Thymus (tissue), 11 donors: Measurements from ENCODE around the gene ZNF816. TPM values are rescaled to one million over a fixed set of nuclear protein-coding genes. Genes with fewer than 3 reads are reported as not detected.
"Not testable (repeated sequence)": the region's sequence is repeated elsewhere in the genome, so short reads cannot be mapped to it uniquely, and the experiment has no call there.

Experiments
- DNase-seq, 9 donors: peaks; one replicate each; pipeline ENCODE4 v3.0.0-alpha.2; 2013; ENCODE audit warnings: low spot score in 9 of 9, low read depth in 6 of 9, missing footprints in 1 of 9
- H3K27ac ChIP-seq, 2 donors: one replicate each; pipeline ENCODE4 v1.5.1; 2013; ENCODE audit warnings: control low read depth in 1 of 2, low read depth in 1 of 2, low read length in 1 of 2, mild to moderate bottlenecking in 1 of 2, moderate library complexity in 1 of 2
- H3K27me3 ChIP-seq, 2 donors: one replicate each; pipeline ENCODE4 v1.5.1; 2013; ENCODE audit warnings: low read length in 1 of 2; ENCODE audit not compliant: control insufficient read depth in 2 of 2, insufficient read depth in 1 of 2
- H3K36me3 ChIP-seq, 2 donors: one replicate each; pipeline ENCODE4 v1.5.1; 2013; ENCODE audit warnings: low read length in 1 of 2, mild to moderate bottlenecking in 1 of 2, moderate library complexity in 1 of 2; ENCODE audit not compliant: control insufficient read depth in 2 of 2, insufficient read depth in 2 of 2
- H3K4me1 ChIP-seq, 2 donors: one replicate each; pipeline ENCODE4 v1.5.1; 2013; ENCODE audit warnings: low read length in 2 of 2; ENCODE audit not compliant: control insufficient read depth in 2 of 2, insufficient read depth in 2 of 2
- H3K4me3 ChIP-seq, 2 donors: one replicate each; pipeline ENCODE4 v1.5.1; 2013; ENCODE audit warnings: low read length in 2 of 2, control low read depth in 1 of 2, mild to moderate bottlenecking in 1 of 2
- H3K9me3 ChIP-seq, 2 donors: one replicate each; pipeline ENCODE4 v1.5.1; 2013; ENCODE audit warnings: low read length in 1 of 2, mild to moderate bottlenecking in 1 of 2; ENCODE audit not compliant: control insufficient read depth in 2 of 2, insufficient read depth in 1 of 2
- WGBS: extraction: QIAGEN DNeasy Blood & Tissue Kit; methylation state at CpG from one replicate; pipeline ENCODE4 v1.1.7; 2013; 5-methylcytosine and 5-hydroxymethylcytosine counted together
- polyA plus RNA-seq: library from polyadenylated mRNA; stranded (reverse); fragments of 200-250 nt; gene quantifications from one replicate; pipeline ENCODE4 v1.2.3, GENCODE V29; 2013
- total RNA-seq: library from RNA; stranded (reverse); fragments of 120-200 nt; gene quantifications from one replicate; pipeline ENCODE4 v1.2.4, GENCODE V29; 2013
- donor health status: healthy.

ZNF816 gene
- total and polyA plus RNA-seq, 2 donors = 8.4 to 17.0 TPM

DNA sequence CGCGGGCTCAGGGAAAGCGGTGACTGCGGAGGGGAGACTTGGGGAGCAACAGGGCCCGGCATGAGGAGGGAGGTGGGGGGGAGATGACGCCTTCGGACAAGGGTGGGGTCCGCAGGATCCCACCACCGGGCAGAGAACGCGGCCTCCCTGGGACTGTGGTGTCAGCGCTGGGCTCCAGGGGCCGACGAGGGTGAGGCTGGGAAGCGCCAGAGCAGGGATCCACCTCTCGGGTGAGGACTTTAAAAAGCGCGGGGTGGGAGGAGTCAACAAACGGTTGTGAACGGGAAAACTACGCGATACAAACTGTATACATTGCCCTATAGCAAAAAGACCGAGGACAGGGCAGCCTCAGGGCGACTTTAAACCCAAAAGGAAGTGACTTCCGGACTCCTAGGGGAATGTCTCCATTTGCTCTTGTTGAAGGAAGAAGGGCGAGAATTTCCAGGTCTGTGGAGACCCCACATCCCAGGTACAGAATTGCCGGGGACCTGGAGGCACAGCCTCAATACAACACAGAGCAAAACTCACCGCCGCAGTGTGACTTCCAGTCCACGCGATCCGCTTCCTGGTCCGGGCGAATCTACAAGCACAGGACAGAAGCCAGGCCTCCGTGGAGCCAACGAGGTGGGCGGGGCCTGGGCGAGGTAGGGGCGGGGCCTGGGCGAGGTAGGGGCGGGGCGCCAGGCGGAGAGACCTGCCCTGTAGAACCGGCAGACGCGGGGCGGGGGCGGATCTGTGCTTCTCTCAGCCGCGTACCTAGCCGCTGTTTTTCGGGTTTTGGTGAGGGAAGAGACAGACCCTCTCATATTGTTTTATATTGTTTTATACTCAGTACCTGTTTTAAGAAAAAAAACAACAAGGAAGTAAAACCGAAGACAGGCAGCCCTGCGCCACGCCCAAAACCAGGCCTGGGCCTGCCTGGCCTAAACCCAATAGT, 39.6 kb downstream of the ZNF816 start, which contains the start of gene ZNF888:
ZNF888 (minus strand) TSS at position 588 of the 937 bp plus-strand sequence. CDS start 5,555 bp downstream, outside the sequence.
- Histone ChIP-seq H3K4me1 (peaks cover 3 to 6% of the 10 kb centered on the region in 2 donors), H3K27me3 (no peaks in the 10 kb centered on the region), H3K27ac (peak within 1 kb of the TSS; percentile 77 to 79), H3K36me3 (peaks cover 0 to under 1% of the 10 kb centered on the region in 2 donors), H3K4me3 (peak within 1 kb of the TSS; percentile 72 to 83), H3K9me3 (no peaks in the 10 kb centered on the region)
- DNase-seq = peak; percentile 41 to 91 (median 79)
- 3% methylated on average over 55 of the region's 55 CpGs for WGBS

DNA sequence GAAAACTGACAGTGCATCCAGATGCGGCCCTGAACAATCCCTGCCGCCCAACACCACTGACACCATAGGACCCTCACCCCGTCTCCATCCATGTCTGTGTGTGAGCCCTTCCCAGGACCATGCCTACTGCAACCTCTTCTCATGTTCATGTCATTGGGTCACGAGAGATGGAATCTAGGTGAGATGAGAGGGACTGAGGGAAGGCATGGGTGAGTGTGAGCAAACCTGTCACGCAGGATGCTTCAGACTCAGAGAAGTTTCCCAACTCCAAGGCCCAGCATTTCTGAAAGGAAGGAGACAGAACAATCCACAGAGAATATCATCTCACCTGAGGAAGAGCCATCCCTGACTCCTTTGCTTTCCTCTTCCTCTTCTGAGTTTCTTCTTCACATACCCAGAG, 45.1 kb downstream of the ZNF816 start:
- WGBS = over 99% methylated on average over 5 of the region's 5 CpGs
- Histone ChIP-seq H3K4me3 (no peak overlapping the region), H3K27ac (no peak overlapping the region), H3K9me3 (no peaks in the 10 kb centered on the region), H3K27me3 (no peaks in the 10 kb centered on the region), H3K36me3 (peaks cover 5 to 17% of the 10 kb centered on the region in 2 donors), H3K4me1 (peaks cover 3% of the 10 kb centered on the region in 2 donors)
- no peak for DNase-seq

DNA sequence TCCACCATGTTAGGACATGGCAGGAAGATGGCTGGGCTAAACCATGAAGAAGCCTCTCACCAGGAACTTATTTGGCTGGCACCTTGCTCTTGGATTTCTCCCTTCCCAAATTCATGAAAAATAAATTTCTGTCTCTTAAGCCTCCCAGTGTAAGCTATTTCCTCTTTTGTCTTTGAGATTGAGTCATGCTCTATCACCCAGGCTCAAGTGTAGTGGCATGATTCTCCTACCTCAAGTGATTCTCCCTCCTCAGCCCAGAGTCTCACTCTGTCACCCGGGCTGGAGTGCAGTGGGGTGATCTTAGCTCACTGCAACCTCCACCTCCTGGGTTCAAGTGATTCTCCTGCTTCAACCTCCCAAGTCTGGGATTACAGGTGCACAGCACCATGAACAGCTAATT, 52.0 kb downstream of the ZNF816 start:
- no peak overlapping the region for H3K4me3 ChIP-seq
- no peak overlapping the region for H3K27ac ChIP-seq
- H3K27me3 ChIP-seq = no peaks in the 10 kb centered on the region
- H3K4me1 ChIP-seq = no peaks in the 10 kb centered on the region
- H3K36me3 ChIP-seq = peaks cover 15 to 18% of the 10 kb centered on the region in 2 donors
- H3K9me3 ChIP-seq = no peaks in the 10 kb centered on the region
- 98% methylated on average over 1 of the region's 1 CpG for WGBS
- DNase-seq = no peak

DNA sequence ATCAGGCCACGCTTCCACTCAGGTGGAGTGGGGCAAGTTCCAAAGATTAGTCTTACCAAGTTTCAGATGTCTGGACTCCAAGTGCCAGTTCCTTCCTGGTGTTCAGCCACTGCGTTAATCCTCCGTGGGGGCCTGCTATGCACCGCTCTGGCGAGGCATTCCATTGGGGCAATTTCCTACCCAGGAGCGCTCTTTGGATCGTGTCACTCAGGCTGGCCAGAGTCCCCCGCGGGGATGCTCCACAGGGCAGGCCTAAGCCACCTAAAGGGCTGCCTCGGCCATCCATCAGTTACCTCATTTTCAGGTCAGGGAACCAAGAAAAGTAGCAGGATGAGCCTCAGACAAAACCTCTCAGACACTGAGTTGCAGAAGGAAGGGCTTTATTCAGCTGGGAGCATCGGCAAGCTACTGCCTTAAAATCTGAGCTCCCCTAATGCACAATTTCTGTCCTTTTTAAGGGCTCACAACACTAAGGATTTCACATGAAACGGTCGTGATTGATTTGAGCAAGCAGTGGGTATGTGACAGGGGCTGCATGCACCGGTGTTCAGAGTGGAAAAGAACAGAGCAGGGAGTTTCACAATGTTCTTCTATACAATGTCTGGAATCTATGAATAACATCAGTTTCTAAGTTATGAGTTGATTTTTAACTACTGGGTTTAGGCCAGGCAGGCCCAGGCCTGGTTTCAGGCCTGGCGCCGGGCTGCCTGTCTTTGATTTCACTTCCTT, 58.5 kb downstream of the ZNF816 start:
- peaks cover 4 to 13% of the 10 kb centered on the region in 2 donors for H3K36me3 ChIP-seq
- H3K4me1 ChIP-seq, H3K9me3 ChIP-seq, H3K27ac ChIP-seq, H3K27me3 ChIP-seq, H3K4me3 ChIP-seq, DNase-seq: not testable (repeated sequence)
- WGBS = 89% methylated on average over 16 of the region's 16 CpGs

DNA sequence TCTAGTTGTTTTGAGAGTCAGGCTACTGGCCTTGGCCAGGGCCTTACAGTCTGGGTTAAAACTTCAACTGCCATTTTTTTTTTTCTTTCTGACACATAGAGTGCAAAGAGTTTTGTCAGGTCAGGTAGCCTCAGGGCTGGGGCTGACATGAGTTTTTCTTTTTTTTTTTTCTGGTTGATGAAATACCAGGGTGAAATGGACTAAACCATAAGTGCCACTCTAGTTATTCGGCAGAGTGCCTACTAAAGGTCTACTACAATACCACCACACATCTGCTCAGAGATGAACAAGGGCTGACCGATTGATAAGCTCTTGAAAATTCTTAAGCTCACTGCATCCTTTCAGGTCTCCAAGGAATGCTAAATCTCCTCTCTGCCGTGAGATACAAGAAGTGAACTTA, 60.8 kb downstream of the ZNF816 start:
- peaks cover 0 to 2% of the 10 kb centered on the region in 2 donors for H3K36me3 ChIP-seq
- no peak for DNase-seq
- H3K27ac ChIP-seq = no peak overlapping the region
- H3K9me3 ChIP-seq = peaks cover 0 to 4% of the 10 kb centered on the region in 2 donors
- no peaks in the 10 kb centered on the region for H3K27me3 ChIP-seq
- H3K4me1 ChIP-seq = peaks cover 4 to 6% of the 10 kb centered on the region in 2 donors
- WGBS = 98% methylated on average over 3 of the region's 3 CpGs
- H3K4me3 ChIP-seq = no peak overlapping the region

Other genes with a start within 250 kb of the ZNF816 start
- 7.3 TPM for gene ZNF611, start 227.8 kb downstream of the ZNF816 start, total RNA-seq
- gene ZNF611, start 227.8 kb downstream of the ZNF816 start, polyA plus RNA-seq = 10.0 TPM
- 7.1 TPM for gene ZNF600, start 176.1 kb downstream of the ZNF816 start, total RNA-seq
- gene ZNF600, start 176.1 kb downstream of the ZNF816 start, polyA plus RNA-seq = 17.3 TPM
- gene ZNF28, start 141.2 kb downstream of the ZNF816 start, total RNA-seq = 19.0 TPM
- gene ZNF28, start 141.2 kb downstream of the ZNF816 start, polyA plus RNA-seq = 32.5 TPM
- 20.5 TPM for gene ZNF468, start 105.3 kb downstream of the ZNF816 start, total RNA-seq
- 18.3 TPM for gene ZNF468, start 105.3 kb downstream of the ZNF816 start, polyA plus RNA-seq
- 7.6 TPM for gene ZNF320, start 65.2 kb downstream of the ZNF816 start, total RNA-seq
- gene ZNF320, start 65.2 kb downstream of the ZNF816 start, polyA plus RNA-seq = 9.7 TPM
- 5.7 TPM for gene ZNF888, start 39.5 kb downstream of the ZNF816 start, total RNA-seq
- gene ZNF888, start 39.5 kb downstream of the ZNF816 start, polyA plus RNA-seq = 6.1 TPM
- gene ERVV-1, start 51.0 kb upstream of the ZNF816 start, total RNA-seq = 0.05 TPM
- 0.14 TPM for gene ERVV-1, start 51.0 kb upstream of the ZNF816 start, polyA plus RNA-seq
- gene ERVV-2, start 81.9 kb upstream of the ZNF816 start, total RNA-seq = 0.05 TPM
- gene ERVV-2, start 81.9 kb upstream of the ZNF816 start, polyA plus RNA-seq = 0.05 TPM
- 20.5 TPM for gene ZNF160, start 140.5 kb upstream of the ZNF816 start, total RNA-seq
- 33.1 TPM for gene ZNF160, start 140.5 kb upstream of the ZNF816 start, polyA plus RNA-seq
- 8.1 TPM for gene ZNF415, start 170.0 kb upstream of the ZNF816 start, total RNA-seq
- gene ZNF415, start 170.0 kb upstream of the ZNF816 start, polyA plus RNA-seq = 9.1 TPM
- 7.6 TPM for gene ZNF347, start 196.2 kb upstream of the ZNF816 start, total RNA-seq
- 6.8 TPM for gene ZNF347, start 196.2 kb upstream of the ZNF816 start, polyA plus RNA-seq
- 5.6 TPM for gene ZNF665, start 230.5 kb upstream of the ZNF816 start, total RNA-seq
- 7.7 TPM for gene ZNF665, start 230.5 kb upstream of the ZNF816 start, polyA plus RNA-seq